WTC11 (cell line): ENCODE results near the gene FNDC3B. TPM values are rescaled to one million over a fixed set of nuclear protein-coding genes. Genes with fewer than 3 reads are reported as not detected.

Experiments used
- ATAC-seq: fragments of 200-7000 bp; cut with Tn5 transposase; 2 replicates; pipeline ENCODE4 v1.10.0; 2021; ENCODE audit warnings: mild to moderate bottlenecking, moderate library complexity
- CTCF ChIA-PET: fragments of 300-600 bp; sonication (Branson Sonifier 250); formaldehyde crosslinking; loops from one replicate; lab custom pipeline; 2021; ENCODE audit warnings: antibody characterized with exemption; lab: Charles Lee
- POLR2A ChIA-PET: fragments of 350-600 bp; sonication (Branson Sonifier 250); formaldehyde crosslinking; loops from one replicate; lab custom pipeline; 2021; ENCODE audit warnings: antibody characterized with exemption; lab: Charles Lee
- DNase-seq: peaks from one replicate; pipeline ENCODE4 v3.0.0; 2021; ENCODE audit warnings: low spot score
- H3K27ac Mint-ChIP-seq: 2 replicates; pipeline ENCODE4 v1.8.0; 2021; ENCODE audit warnings: mixed read lengths
- H3K27me3 Mint-ChIP-seq: 2 replicates; pipeline ENCODE4 v1.8.0; 2021; ENCODE audit warnings: low read depth, mild to moderate bottlenecking, moderate library complexity, mixed read lengths
- H3K36me3 Mint-ChIP-seq: 2 replicates; pipeline ENCODE4 v1.8.0; 2021; ENCODE audit warnings: mixed read lengths
- H3K4me1 Mint-ChIP-seq: 2 replicates; pipeline ENCODE4 v1.8.0; 2022; ENCODE audit warnings: mixed read lengths
- H3K4me3 Mint-ChIP-seq: 2 replicates; pipeline ENCODE4 v1.8.0; 2021; ENCODE audit warnings: mild to moderate bottlenecking, moderate library complexity, mixed read lengths
- H3K9me3 Mint-ChIP-seq: 2 replicates; pipeline ENCODE4 v1.8.0; 2021; ENCODE audit warnings: mixed read lengths
- CTCF ChIP-seq: fragments of 200-600 bp; IDR thresholded peaks from 2 replicates; pipeline ENCODE4 v1.8.0; 2022; ENCODE audit warnings: antibody characterized with exemption
- ELF4 ChIP-seq: sonication (generic); formaldehyde crosslinking; IDR thresholded peaks from 2 replicates; pipeline ENCODE4 v1.8.1; 2022; ENCODE audit warnings: low read depth, mild to moderate bottlenecking, moderate library complexity, missing genetic modification reagents
- ERG ChIP-seq: fragments of 250-450 bp; sonication (Bioruptor Pico); IDR thresholded peaks from 2 replicates; pipeline ENCODE4 v1.8.0; 2021; ENCODE audit warnings: mild to moderate bottlenecking
- ETV6 ChIP-seq: sonication (generic); formaldehyde crosslinking; IDR thresholded peaks from 2 replicates; pipeline ENCODE4 v1.8.1; 2022; ENCODE audit warnings: mild to moderate bottlenecking, missing genetic modification reagents
- FOXK1 ChIP-seq: sonication (generic); formaldehyde crosslinking; IDR thresholded peaks from 2 replicates; pipeline ENCODE4 v1.8.0; 2022; ENCODE audit warnings: mild to moderate bottlenecking, moderate library complexity, missing genetic modification reagents
- GTF2I ChIP-seq: fragments of 250-450 bp; sonication (Bioruptor Pico); conservative IDR thresholded peaks from 2 replicates; pipeline ENCODE4 v1.4.0; 2021; ENCODE audit warnings: mild to moderate bottlenecking
- IRF1 ChIP-seq: sonication (generic); formaldehyde crosslinking; IDR thresholded peaks from 2 replicates; pipeline ENCODE4 v1.8.0; 2023; ENCODE audit warnings: missing genetic modification reagents
- IRF2 ChIP-seq: sonication (generic); formaldehyde crosslinking; IDR thresholded peaks from 2 replicates; pipeline ENCODE4 v1.8.0; 2022; ENCODE audit warnings: low read depth, missing genetic modification reagents, borderline replicate concordance
- NFE2L1 ChIP-seq: sonication (generic); formaldehyde crosslinking; IDR thresholded peaks from 2 replicates; pipeline ENCODE4 v1.8.1; 2023; ENCODE audit warnings: missing genetic modification reagents
- NR1H2 ChIP-seq: sonication (generic); formaldehyde crosslinking; IDR thresholded peaks from 2 replicates; pipeline ENCODE4 v1.9.0; 2021; ENCODE audit warnings: mild to moderate bottlenecking, moderate library complexity, missing genetic modification reagents
- RORB ChIP-seq: fragments of 250-450 bp; sonication (Bioruptor Pico); IDR thresholded peaks from 2 replicates; pipeline ENCODE4 v1.9.0; 2021; ENCODE audit warnings: mild to moderate bottlenecking
- ZNF219 ChIP-seq: sonication (generic); formaldehyde crosslinking; IDR thresholded peaks from 2 replicates; pipeline ENCODE4 v1.8.0; 2023; ENCODE audit warnings: missing genetic modification reagents, mild to moderate bottlenecking, borderline replicate concordance
- ZNF317 ChIP-seq: sonication (generic); formaldehyde crosslinking; IDR thresholded peaks from 2 replicates; pipeline ENCODE4 v1.8.1; 2023; ENCODE audit warnings: low read depth, mild to moderate bottlenecking, moderate library complexity, missing genetic modification reagents, borderline replicate concordance
- ZNF396 ChIP-seq: fragments of 250-450 bp; sonication (Bioruptor Pico); IDR thresholded peaks from 2 replicates; pipeline ENCODE4 v1.8.0; 2021; ENCODE audit warnings: mild to moderate bottlenecking, moderate library complexity, borderline replicate concordance
- ZNF512 ChIP-seq: sonication (generic); formaldehyde crosslinking; IDR thresholded peaks from 2 replicates; pipeline ENCODE4 v1.8.1; 2022; ENCODE audit warnings: missing genetic modification reagents, borderline replicate concordance
- ZNF532 ChIP-seq: fragments of 250-450 bp; sonication (Bioruptor Pico); IDR thresholded peaks from 2 replicates; pipeline ENCODE4 v1.9.0; 2021; ENCODE audit warnings: mild to moderate bottlenecking, borderline replicate concordance
- ZNF671 ChIP-seq: fragments of 250-450 bp; sonication (Bioruptor Pico); IDR thresholded peaks from 2 replicates; pipeline ENCODE4 v1.8.0; 2021; ENCODE audit warnings: mild to moderate bottlenecking
- total RNA-seq: library from RNA; stranded (reverse); gene quantifications from 3 replicates; pipeline ENCODE4 v1.2.3, GENCODE V29; 2021

Gene FNDC3B
- total RNA-seq, 1 experiment from 2014 or later: 42.8 TPM

GRCh38 chr3:172167892-172168648 lies 128.7 kb downstream of the FNDC3B start:
- DNase-seq (no peak), ATAC-seq (no peak)
- no peaks in the 10 kb centered on the region for H3K36me3 Mint-ChIP-seq
- peaks cover 67% of the 10 kb centered on the region for H3K4me1 Mint-ChIP-seq
- POLR2A ChIA-PET: interaction anchor here (0.6 kb wide), 1 partner anchor 130 kb away, joined by 3 read pairs; no protein-coding TSS in a partner anchor
- CTCF ChIA-PET: interaction anchor here (0.7 to 1.5 kb wide), 3 partner anchors 10 to 14 kb away, joined by 3 to 9 read pairs (median 5); no protein-coding TSS in a partner anchor
- H3K27me3 Mint-ChIP-seq: no peaks in the 10 kb centered on the region
- H3K27ac Mint-ChIP-seq: peak overlapping the region; percentile 72
- no peak overlapping the region for H3K4me3 Mint-ChIP-seq
- TF ChIP-seq ZNF317 (no peak), ZNF671 (no peak), NFE2L1 (no peak), ERG (CRISPR knock-in tag) (no peak), IRF2 (CRISPR knock-in tag) (no peak), ZNF396 (no peak), GTF2I (no peak), ELF4 (CRISPR knock-in tag) (no peak), NR1H2 (CRISPR knock-in tag) (no peak), RORB (CRISPR knock-in tag) (no peak)
- no peaks in the 10 kb centered on the region for H3K9me3 Mint-ChIP-seq

- TF ChIP-seq CTCF (no peak), ETV6 (no peak), IRF1 (CRISPR knock-in tag) (no peak), ZNF512 (no peak), FOXK1 (CRISPR knock-in tag) (no peak), NFE2L1 (no peak), NR1H2 (CRISPR knock-in tag) (no peak), ZNF219 (CRISPR knock-in tag) (no peak), ZNF532 (no peak)
- TF ChIP-seq, all 79 proteins: peak for 0
- Mint-ChIP-seq H3K27me3 (no peaks in the 10 kb centered on the region), H3K4me3 (no peak overlapping the region), H3K4me1 (peaks cover 79% of the 10 kb centered on the region), H3K9me3 (no peaks in the 10 kb centered on the region), H3K36me3 (no peaks in the 10 kb centered on the region), H3K27ac (peak overlapping the region; percentile 96)
- ChIA-PET POLR2A (interaction anchor here (0.9 to 1.0 kb wide), 3 partner anchors 10 to 131 kb away, joined by 3 read pairs; partner anchors contain the start of gene FNDC3B), CTCF (interaction anchor here (1.0 to 1.6 kb wide), 9 partner anchors 28 to 162 kb away, joined by 3 to 7 read pairs (median 4); no protein-coding TSS in a partner anchor)
- ATAC-seq: no peak
- DNase-seq: no peak
These were observed 130.8 kb downstream of the FNDC3B start for GRCh38 chr3:172170073-172170709.
